Hepatocyte (in vitro differentiated cells): Measurements from ENCODE around the gene TOP3A.

Experiments
- CTCF ChIP-seq: fragments of 200-600 bp; sonication (generic); IDR thresholded peaks from 2 replicates; pipeline ENCODE4 v1.5.1; 2016; ENCODE audit warnings: antibody characterized with exemption, mild to moderate bottlenecking; ENCODE audit not compliant: poor library complexity
- EZH2phosphoT487 ChIP-seq: fragments of 200-600 bp; sonication (generic); IDR thresholded peaks from one replicate; pipeline ENCODE4 v1.6.1; 2018; ENCODE audit warnings: antibody characterized with exemption, mild to moderate bottlenecking, low read depth, moderate library complexity; ENCODE audit not compliant: unreplicated experiment, severe bottlenecking

- no peak for TF ChIP-seq CTCF
- no peak for TF ChIP-seq EZH2phosphoT487
These were observed 18.2 kb upstream of the TOP3A start for GRCh38 chr17:18332909-18333489.
